AG09319 (cell line): ENCODE data around the gene KCNH8.

Source experiments
- DNase-seq: peaks from one replicate; pipeline ENCODE4 v3.0.0-alpha.2; 2010; ENCODE audit warnings: low read depth; ENCODE audit errors: extremely low read depth
- CTCF ChIP-seq: IDR thresholded peaks from 2 replicates; pipeline ENCODE4 v1.5.1; 2011; ENCODE audit warnings: low read depth, mild to moderate bottlenecking, inconsistent platforms, low read length, moderate library complexity

Gene KCNH8

GRCh38 chr3:19394946-19395345 lies 246.6 kb downstream of the KCNH8 start:
- DNase-seq: no peak
- no peak for TF ChIP-seq CTCF

GRCh38 chr3:19396726-19397125 lies 248.4 kb downstream of the KCNH8 start:
- DNase-seq: no peak
- no peak for TF ChIP-seq CTCF

GRCh38 chr3:19399356-19399755 lies 251.0 kb downstream of the KCNH8 start:
- TF ChIP-seq CTCF: no peak
- DNase-seq: no peak

GRCh38 chr3:19399836-19400235 lies 251.5 kb downstream of the KCNH8 start:
- no peak for TF ChIP-seq CTCF
- no peak for DNase-seq

- no peak for TF ChIP-seq CTCF
- no peak for DNase-seq
Measured at GRCh38 chr3:19420159-19420558, 271.8 kb downstream of the KCNH8 start.

GRCh38 chr3:19425825-19426224 lies 277.5 kb downstream of the KCNH8 start:
- no peak for DNase-seq
- TF ChIP-seq CTCF: no peak

- no peak for DNase-seq
- TF ChIP-seq CTCF: no peak
Measured at GRCh38 chr3:19427422-19428149, 279.3 kb downstream of the KCNH8 start.
